PFSK-1 (cell line): Measurements from ENCODE around the gene MAP1LC3A.

Experiments
- POLR2AphosphoS5 ChIP-seq: IDR thresholded peaks from 2 replicates; pipeline ENCODE4 v1.6.1; 2012; ENCODE audit warnings: low read depth, mild to moderate bottlenecking, control low read depth, low read length, moderate library complexity
- TAF1 ChIP-seq: IDR thresholded peaks from 2 replicates; pipeline ENCODE4 v1.6.1; 2012; ENCODE audit warnings: low read length, control low read depth, borderline replicate concordance; ENCODE audit not compliant: insufficient read depth

GRCh38 chr20:34560141-34560523 lies 1.6 kb downstream of the MAP1LC3A start:
- no peak for TF ChIP-seq TAF1
- no peak for TF ChIP-seq POLR2AphosphoS5
